AG04449 (cell line): ENCODE results near the gene TNFRSF18.

Experiments used
- CTCF ChIA-PET: fragments of 350-600 bp; formaldehyde crosslinking; extraction: SDS; loops from one replicate; lab custom pipeline; 2021; ENCODE audit warnings: antibody characterized with exemption; lab: Yijun Ruan, JAX
- POLR2A ChIA-PET: fragments of 400-600, 350-600 bp; formaldehyde crosslinking; extraction: SDS; loops from one replicate; lab custom pipeline; 2020; ENCODE audit warnings: antibody characterized with exemption, inconsistent platforms; lab: Yijun Ruan, JAX
- DNase-seq: peaks from one replicate; pipeline ENCODE4 v3.0.0-alpha.2; 2010; ENCODE audit warnings: low read depth, low spot score
- H3K4me3 ChIP-seq: 2 replicates; pipeline ENCODE4 v1.5.1; 2011; ENCODE audit warnings: low read depth, mild to moderate bottlenecking, control low read depth, low read length
- TF ChIP-seq, protein P1 (sequence below): IDR thresholded peaks from one replicate; pipeline ENCODE4 v1.5.1; 2011; ENCODE audit warnings: mild to moderate bottlenecking, moderate library complexity, low read length, control low read depth, inconsistent platforms; ENCODE audit not compliant: insufficient read depth; ENCODE audit errors: missing control alignments

Gene TNFRSF18

DNA sequence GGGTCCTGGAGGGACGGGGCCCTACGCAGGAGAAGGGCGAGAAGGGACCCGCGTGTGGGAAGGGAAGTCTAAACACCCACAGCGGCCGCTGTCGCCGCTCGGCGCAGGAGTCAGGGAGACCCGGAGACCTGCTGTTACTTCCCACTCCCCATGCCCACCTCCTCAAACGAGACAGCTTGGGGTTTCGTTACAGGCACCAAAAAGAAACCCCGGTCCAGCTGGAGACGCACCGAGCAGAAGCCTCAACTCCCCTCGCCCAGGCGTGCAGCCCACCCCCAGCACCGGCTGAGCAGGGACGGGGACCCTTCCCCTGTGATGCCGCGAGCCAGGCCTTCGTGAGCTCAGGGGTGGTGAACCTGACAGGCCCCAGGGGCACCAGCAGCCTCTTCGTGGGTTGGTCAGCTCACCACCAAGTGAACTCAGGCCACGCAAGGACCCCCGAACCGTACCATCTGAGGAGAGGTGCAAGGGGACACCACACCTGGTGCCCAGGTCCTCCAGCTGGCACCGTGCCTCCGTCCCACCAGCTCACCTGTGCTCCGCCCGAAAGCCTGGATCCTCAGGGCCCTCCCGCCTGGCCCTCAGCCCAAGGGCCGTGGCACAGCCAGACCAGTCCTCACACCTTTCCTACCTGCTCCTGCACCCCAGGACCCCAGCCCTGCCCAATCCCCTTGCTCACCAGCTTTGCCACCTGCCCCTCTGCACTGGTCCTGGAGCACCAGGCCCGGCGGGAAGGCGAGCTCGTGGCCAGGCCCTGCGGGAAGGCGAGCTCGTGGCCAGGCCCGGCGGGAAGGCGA, 20.4 kb upstream of the TNFRSF18 start:
- no peak for DNase-seq
- ChIA-PET POLR2A (interaction anchor here (0.5 kb wide), 1 partner anchor 52 kb away, joined by 3 read pairs; no protein-coding TSS in a partner anchor), CTCF (no interaction called here)
- TF ChIP-seq, protein P1, sequence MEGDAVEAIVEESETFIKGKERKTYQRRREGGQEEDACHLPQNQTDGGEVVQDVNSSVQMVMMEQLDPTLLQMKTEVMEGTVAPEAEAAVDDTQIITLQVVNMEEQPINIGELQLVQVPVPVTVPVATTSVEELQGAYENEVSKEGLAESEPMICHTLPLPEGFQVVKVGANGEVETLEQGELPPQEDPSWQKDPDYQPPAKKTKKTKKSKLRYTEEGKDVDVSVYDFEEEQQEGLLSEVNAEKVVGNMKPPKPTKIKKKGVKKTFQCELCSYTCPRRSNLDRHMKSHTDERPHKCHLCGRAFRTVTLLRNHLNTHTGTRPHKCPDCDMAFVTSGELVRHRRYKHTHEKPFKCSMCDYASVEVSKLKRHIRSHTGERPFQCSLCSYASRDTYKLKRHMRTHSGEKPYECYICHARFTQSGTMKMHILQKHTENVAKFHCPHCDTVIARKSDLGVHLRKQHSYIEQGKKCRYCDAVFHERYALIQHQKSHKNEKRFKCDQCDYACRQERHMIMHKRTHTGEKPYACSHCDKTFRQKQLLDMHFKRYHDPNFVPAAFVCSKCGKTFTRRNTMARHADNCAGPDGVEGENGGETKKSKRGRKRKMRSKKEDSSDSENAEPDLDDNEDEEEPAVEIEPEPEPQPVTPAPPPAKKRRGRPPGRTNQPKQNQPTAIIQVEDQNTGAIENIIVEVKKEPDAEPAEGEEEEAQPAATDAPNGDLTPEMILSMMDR = no peak
- H3K4me3 ChIP-seq = no peak overlapping the region

- CTCF ChIA-PET = interaction anchor here (2.6 kb wide), 1 partner anchor 104 kb away, joined by 7 read pairs; no protein-coding TSS in a partner anchor
- H3K4me3 ChIP-seq = no peak overlapping the region
- DNase-seq = no peak
- POLR2A ChIA-PET = no interaction called here
- TF ChIP-seq, protein P1 = no peak
Observed at GRCh38 chr1:1225913-1226312, 19.5 kb upstream of the TNFRSF18 start.

DNA sequence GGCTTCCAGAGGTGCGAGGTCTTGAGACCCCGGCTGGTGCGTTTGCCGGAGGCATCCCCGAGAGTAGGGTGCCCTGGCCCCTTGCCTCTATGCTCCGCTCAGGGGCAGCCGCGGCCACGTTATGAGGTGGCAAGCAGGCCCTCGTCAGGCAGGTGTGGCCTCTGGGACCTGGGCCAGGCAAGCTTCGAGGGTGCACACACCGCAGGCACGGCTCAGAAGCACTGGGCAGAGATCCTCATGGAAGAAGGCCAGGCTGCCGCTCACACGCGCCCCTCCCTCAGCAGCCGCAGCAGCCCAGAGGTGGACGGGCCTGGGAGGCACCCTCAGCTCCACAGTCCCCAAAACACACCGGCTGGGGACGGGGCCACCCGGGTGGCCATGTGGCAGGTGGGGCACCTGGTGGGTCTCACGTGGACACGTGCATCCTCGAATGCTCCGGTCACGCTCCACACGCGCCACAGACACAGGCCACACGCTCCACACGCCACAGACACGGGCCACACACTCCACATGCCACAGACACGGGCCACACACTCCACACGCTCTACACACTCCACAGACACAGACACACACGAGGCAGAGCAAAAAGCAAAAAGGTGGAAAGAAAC, 18.9 kb upstream of the TNFRSF18 start:
- POLR2A ChIA-PET = no interaction called here
- H3K4me3 ChIP-seq = no peak overlapping the region

GRCh38 chr1:1223891-1224290, 17.5 kb upstream of the TNFRSF18 start:
- ChIA-PET CTCF (interaction anchor here (2.6 kb wide), 1 partner anchor 102 kb away, joined by 7 read pairs; no protein-coding TSS in a partner anchor), POLR2A (no interaction called here)
- TF ChIP-seq, protein P1 = no peak
- DNase-seq = no peak
- no peak overlapping the region for H3K4me3 ChIP-seq

More for the DNA sequence above, 18.9 kb upstream of the TNFRSF18 start:
- CTCF ChIA-PET = interaction anchor here (2.6 kb wide), 1 partner anchor 103 kb away, joined by 7 read pairs; no protein-coding TSS in a partner anchor
- TF ChIP-seq, protein P1 = no peak
- no peak for DNase-seq

GRCh38 chr1:1223321-1223720, 16.9 kb upstream of the TNFRSF18 start:
- no peak overlapping the region for H3K4me3 ChIP-seq
- ChIA-PET POLR2A (interaction anchor here (2.0 kb wide), 1 partner anchor 8 kb away, joined by 8 read pairs; the partner anchor contains the start of genes B3GALT6 and SDF4), CTCF (no interaction called here)
- TF ChIP-seq, protein P1 = no peak
- DNase-seq = no peak
